Measurements from ENCODE around the gene ARHGEF40.

- TF ChIP-seq CTCF (IDR thresholded peaks at IDR 0.05; ENCODE audit: low read depth, low read length) (no peak), MAX (IDR thresholded peaks at IDR 0.05; ENCODE audit: low read depth, low read length) (no peak), POLR2A (IDR thresholded peaks at IDR 0.05; ENCODE audit: extremely low read depth, insufficient read length) (no peak), MYC (IDR thresholded peaks at IDR 0.05; ENCODE audit: low read depth, low read length) (no peak)
Measured at GRCh38 chr14:21098892-21099595, 28.9 kb downstream of the ARHGEF40 start.
